Measurements from ENCODE around the gene PARD6A.

GRCh38 chr16:67651039-67651438 is 9.7 kb upstream of the PARD6A start:
- TF ChIP-seq, protein P1, sequence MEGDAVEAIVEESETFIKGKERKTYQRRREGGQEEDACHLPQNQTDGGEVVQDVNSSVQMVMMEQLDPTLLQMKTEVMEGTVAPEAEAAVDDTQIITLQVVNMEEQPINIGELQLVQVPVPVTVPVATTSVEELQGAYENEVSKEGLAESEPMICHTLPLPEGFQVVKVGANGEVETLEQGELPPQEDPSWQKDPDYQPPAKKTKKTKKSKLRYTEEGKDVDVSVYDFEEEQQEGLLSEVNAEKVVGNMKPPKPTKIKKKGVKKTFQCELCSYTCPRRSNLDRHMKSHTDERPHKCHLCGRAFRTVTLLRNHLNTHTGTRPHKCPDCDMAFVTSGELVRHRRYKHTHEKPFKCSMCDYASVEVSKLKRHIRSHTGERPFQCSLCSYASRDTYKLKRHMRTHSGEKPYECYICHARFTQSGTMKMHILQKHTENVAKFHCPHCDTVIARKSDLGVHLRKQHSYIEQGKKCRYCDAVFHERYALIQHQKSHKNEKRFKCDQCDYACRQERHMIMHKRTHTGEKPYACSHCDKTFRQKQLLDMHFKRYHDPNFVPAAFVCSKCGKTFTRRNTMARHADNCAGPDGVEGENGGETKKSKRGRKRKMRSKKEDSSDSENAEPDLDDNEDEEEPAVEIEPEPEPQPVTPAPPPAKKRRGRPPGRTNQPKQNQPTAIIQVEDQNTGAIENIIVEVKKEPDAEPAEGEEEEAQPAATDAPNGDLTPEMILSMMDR (IDR thresholded peaks at IDR 0.05; ENCODE audit: poor library complexity): no peak
- no peak for TF ChIP-seq EZH2phosphoT487 (IDR thresholded peaks at IDR 0.05; ENCODE audit: low read depth, severe bottlenecking, unreplicated experiment)
